NOMO-1 treated with DMSO at 0.1 percent for 48 hours (cell line): Measurements from ENCODE around the gene ELP1.
"Not testable (repeated sequence)": the region's sequence is repeated elsewhere in the genome, so short reads cannot be mapped to it uniquely, and the experiment has no call there.

Experiments used
- DNase-seq: peaks from one replicate; lab custom pipeline; 2025; ENCODE audit not compliant: unreplicated experiment; lab: John Stamatoyannopoulos, UW

The ELP1 gene

GRCh38 chr9:108928386-108928785, 5.5 kb downstream of the ELP1 start:
- DNase-seq, result no peak

GRCh38 chr9:108924466-108924865, 9.5 kb downstream of the ELP1 start:
- no peak for DNase-seq

- no peak for DNase-seq
These were observed 12.7 kb downstream of the ELP1 start for GRCh38 chr9:108921200-108921599.

GRCh38 chr9:108920401-108920800, 13.5 kb downstream of the ELP1 start:
- not testable (repeated sequence) for DNase-seq

- DNase-seq, result no peak
These were observed 14.4 kb downstream of the ELP1 start for GRCh38 chr9:108919517-108919916.

GRCh38 chr9:108913391-108913790, 20.5 kb downstream of the ELP1 start:
- DNase-seq, result peak; percentile 89

- no peak for DNase-seq
These were observed 22.1 kb downstream of the ELP1 start for GRCh38 chr9:108911820-108912219.

GRCh38 chr9:108910914-108911313, 23.0 kb downstream of the ELP1 start:
- DNase-seq, result no peak

GRCh38 chr9:108910402-108910801, 23.5 kb downstream of the ELP1 start:
- DNase-seq, result no peak

GRCh38 chr9:108905494-108905893, 28.4 kb downstream of the ELP1 start:
- DNase-seq, result no peak

- DNase-seq, result no peak
These were observed 29.8 kb downstream of the ELP1 start for GRCh38 chr9:108904161-108904560.

GRCh38 chr9:108903420-108904103, 30.4 kb downstream of the ELP1 start:
- peak; percentile 31 for DNase-seq

GRCh38 chr9:108900176-108900575, 33.7 kb downstream of the ELP1 start:
- no peak for DNase-seq

- DNase-seq, result not testable (repeated sequence)
These were observed 34.8 kb downstream of the ELP1 start for GRCh38 chr9:108899023-108899695.

GRCh38 chr9:108897324-108898096, 36.4 kb downstream of the ELP1 start:
- DNase-seq, result no peak

- no peak for DNase-seq
These were observed 39.5 kb downstream of the ELP1 start for GRCh38 chr9:108894225-108894997.

- DNase-seq, result no peak
These were observed 44.3 kb downstream of the ELP1 start for GRCh38 chr9:108889649-108890067.

- not testable (repeated sequence) for DNase-seq
These were observed 47.2 kb downstream of the ELP1 start for GRCh38 chr9:108886594-108887271.

GRCh38 chr9:108885643-108886348, 48.1 kb downstream of the ELP1 start:
- DNase-seq, result no peak

GRCh38 chr9:108884701-108885100, 49.2 kb downstream of the ELP1 start:
- DNase-seq, result no peak
